ENCODE results near the gene PCP2. TPM values are rescaled to one million over a fixed set of nuclear protein-coding genes. Genes with fewer than 3 reads are reported as not detected.

The PCP2 gene
- total and polyA plus RNA-seq, 12 donors: 0.92 to 7.4 (median 2.0) TPM; not detected in 4

- no peak for DNase-seq
- Histone ChIP-seq H3K27me3 (no peaks in the 10 kb centered on the region), H3K4me3 (no peak overlapping the region), H3K9me3 (replicated peaks in 1 of 3) (no peaks in the 10 kb centered on the region), H3K36me3 (replicated peaks in 1 of 2) (no peaks in the 10 kb centered on the region), H3K4me1 (replicated peaks in 1 of 2) (no peaks in the 10 kb centered on the region), H3K27ac (no peak overlapping the region)
- 64 to 74% (median 69%) methylated on average over 8 of the region's 8 CpGs for WGBS, 4 donors
- TF ChIP-seq, protein P1, sequence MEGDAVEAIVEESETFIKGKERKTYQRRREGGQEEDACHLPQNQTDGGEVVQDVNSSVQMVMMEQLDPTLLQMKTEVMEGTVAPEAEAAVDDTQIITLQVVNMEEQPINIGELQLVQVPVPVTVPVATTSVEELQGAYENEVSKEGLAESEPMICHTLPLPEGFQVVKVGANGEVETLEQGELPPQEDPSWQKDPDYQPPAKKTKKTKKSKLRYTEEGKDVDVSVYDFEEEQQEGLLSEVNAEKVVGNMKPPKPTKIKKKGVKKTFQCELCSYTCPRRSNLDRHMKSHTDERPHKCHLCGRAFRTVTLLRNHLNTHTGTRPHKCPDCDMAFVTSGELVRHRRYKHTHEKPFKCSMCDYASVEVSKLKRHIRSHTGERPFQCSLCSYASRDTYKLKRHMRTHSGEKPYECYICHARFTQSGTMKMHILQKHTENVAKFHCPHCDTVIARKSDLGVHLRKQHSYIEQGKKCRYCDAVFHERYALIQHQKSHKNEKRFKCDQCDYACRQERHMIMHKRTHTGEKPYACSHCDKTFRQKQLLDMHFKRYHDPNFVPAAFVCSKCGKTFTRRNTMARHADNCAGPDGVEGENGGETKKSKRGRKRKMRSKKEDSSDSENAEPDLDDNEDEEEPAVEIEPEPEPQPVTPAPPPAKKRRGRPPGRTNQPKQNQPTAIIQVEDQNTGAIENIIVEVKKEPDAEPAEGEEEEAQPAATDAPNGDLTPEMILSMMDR (IDR thresholded peaks at IDR 0.05): no peak
- TF ChIP-seq POLR2A (IDR thresholded peaks at IDR 0.05): no peak
- intact Hi-C loops (cut with DNase I): no loop called here
Observed at GRCh38 chr19:7661744-7662538, 28.4 kb upstream of the PCP2 start.

- intact Hi-C loops (cut with DNase I): no loop called here
- no peak overlapping the region for H3K4me3 ChIP-seq
- 35 to 47% (median 38%) methylated on average over 9 of the region's 9 CpGs for WGBS, 4 donors
- H3K27ac ChIP-seq: no peak overlapping the region
- TF ChIP-seq POLR2A (IDR thresholded peaks at IDR 0.05): no peak
- TF ChIP-seq, protein P1 (IDR thresholded peaks at IDR 0.05): no peak
- no peaks in the 10 kb centered on the region for H3K9me3 ChIP-seq (replicated peaks in 1 of 3)
- H3K27me3 ChIP-seq: no peaks in the 10 kb centered on the region
- no peaks in the 10 kb centered on the region for H3K4me1 ChIP-seq (replicated peaks in 1 of 2)
- no peaks in the 10 kb centered on the region for H3K36me3 ChIP-seq (replicated peaks in 1 of 2)
- DNase-seq: no peak
Observed at GRCh38 chr19:7658219-7658686, 24.7 kb upstream of the PCP2 start.

DNA sequence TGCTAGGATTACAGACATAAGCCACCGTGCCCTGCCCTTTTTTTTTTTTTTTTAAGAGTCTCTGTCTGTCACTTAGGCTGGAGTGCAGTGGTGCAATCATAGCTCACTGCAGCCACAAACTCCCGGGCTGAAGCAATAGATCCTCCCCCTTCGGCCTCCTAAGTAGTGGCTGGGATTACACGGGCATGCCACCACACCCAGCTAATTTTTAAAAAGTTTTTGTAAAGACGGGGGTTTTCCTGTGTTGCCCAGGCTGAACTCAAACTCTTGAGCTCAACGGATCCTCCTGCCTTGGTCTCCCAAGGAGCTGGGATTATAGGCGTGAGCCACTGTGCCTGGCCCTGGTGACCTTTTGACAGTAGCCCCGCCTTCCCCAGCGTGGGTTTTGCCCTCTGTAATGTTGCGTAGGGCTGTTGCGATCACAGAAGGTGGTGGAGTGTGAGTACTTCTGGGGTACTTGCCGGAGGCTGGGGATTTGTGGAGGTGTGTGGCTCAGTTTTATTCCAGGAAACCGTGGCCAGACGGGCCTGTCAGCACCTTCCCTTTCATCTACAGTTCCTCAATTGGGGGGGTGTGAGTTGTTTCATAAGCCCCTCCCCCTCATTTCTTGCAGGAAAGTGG is 23.7 kb upstream of the PCP2 start:
- TF ChIP-seq POLR2A (IDR thresholded peaks at IDR 0.05): no peak
- TF ChIP-seq, protein P1 (IDR thresholded peaks at IDR 0.05): no peak
- no peaks in the 10 kb centered on the region for H3K9me3 ChIP-seq (replicated peaks in 1 of 3)
- no peak overlapping the region for H3K4me3 ChIP-seq
- DNase-seq: no peak
- no peaks in the 10 kb centered on the region for H3K36me3 ChIP-seq (replicated peaks in 1 of 2)
- WGBS, 4 donors: 52 to 58% (median 54%) methylated on average over 11 to 14 of the region's 14 CpGs
- H3K27ac ChIP-seq: peak overlapping the region in 1 of 5 donors; percentile 71
- intact Hi-C loops (cut with DNase I): no loop called here
- no peaks in the 10 kb centered on the region for H3K27me3 ChIP-seq
- peaks cover 0 to 3% of the 10 kb centered on the region in 2 donors for H3K4me1 ChIP-seq (replicated peaks in 1 of 2)

GRCh38 chr19:7655581-7655980 is 22.1 kb upstream of the PCP2 start:
- no peaks in the 10 kb centered on the region for H3K27me3 ChIP-seq
- intact Hi-C loops (cut with DNase I): no loop called here
- WGBS, 4 donors: 63 to 72% (median 70%) methylated on average over 8 of the region's 8 CpGs
- TF ChIP-seq POLR2A (IDR thresholded peaks at IDR 0.05): no peak
- TF ChIP-seq, protein P1 (IDR thresholded peaks at IDR 0.05): no peak
- no peak overlapping the region for H3K4me3 ChIP-seq
- no peak for DNase-seq
- peaks cover 0 to 5% of the 10 kb centered on the region in 2 donors for H3K4me1 ChIP-seq (replicated peaks in 1 of 2)
- H3K36me3 ChIP-seq (replicated peaks in 1 of 2): no peaks in the 10 kb centered on the region
- peak overlapping the region in 1 of 5 donors; percentile 40 for H3K27ac ChIP-seq
- H3K9me3 ChIP-seq (replicated peaks in 1 of 3): no peaks in the 10 kb centered on the region

Measured in adrenal gland (tissue), 12 donors.